ENCODE measurements around the gene FLT4. TPM values are rescaled to one million over a fixed set of nuclear protein-coding genes. Genes with fewer than 3 reads are reported as not detected.
"Not testable (repeated sequence)": the region's sequence is repeated elsewhere in the genome, so short reads cannot be mapped to it uniquely, and the experiment has no call there.

Gene FLT4
- total and polyA plus RNA-seq, 2 donors (not counting 1 experiment from before 2014, with no cell fraction given): 0.17 TPM; not detected in 1

GRCh38 chr5:180678319-180678718, 28.9 kb upstream of the FLT4 start:
- H3K79me2 ChIP-seq (ENCODE audit: control insufficient read depth, insufficient read depth, low read length); H3K36me3 ChIP-seq (ENCODE audit: control insufficient read depth, insufficient read depth, low read length); H3K9me3 ChIP-seq (ENCODE audit: control insufficient read depth, insufficient read depth, low read depth, low read length); H3K27ac ChIP-seq (ENCODE audit: insufficient read depth, low read length); H4K20me1 ChIP-seq (ENCODE audit: control insufficient read depth, extremely low read depth, insufficient read depth, low read length); H3K4me3 ChIP-seq (replicated peaks in 1 of 4; ENCODE audit: control extremely low read depth in 1 of 4, insufficient read depth in 1 of 4, low read depth in 3 of 4, low read length in 4 of 4); H3K9ac ChIP-seq (ENCODE audit: insufficient read depth, low read length); H3K4me1 ChIP-seq (ENCODE audit: control insufficient read depth, extremely low read depth, insufficient read depth, low read length); H3K27me3 ChIP-seq (ENCODE audit: control insufficient read depth, insufficient read depth, low read length); H2AFZ ChIP-seq (ENCODE audit: low read length); DNase-seq (ENCODE audit: low read depth in 2 of 2); H3K4me2 ChIP-seq (ENCODE audit: extremely low read depth, insufficient read depth, low read length): not testable (repeated sequence)

DNA sequence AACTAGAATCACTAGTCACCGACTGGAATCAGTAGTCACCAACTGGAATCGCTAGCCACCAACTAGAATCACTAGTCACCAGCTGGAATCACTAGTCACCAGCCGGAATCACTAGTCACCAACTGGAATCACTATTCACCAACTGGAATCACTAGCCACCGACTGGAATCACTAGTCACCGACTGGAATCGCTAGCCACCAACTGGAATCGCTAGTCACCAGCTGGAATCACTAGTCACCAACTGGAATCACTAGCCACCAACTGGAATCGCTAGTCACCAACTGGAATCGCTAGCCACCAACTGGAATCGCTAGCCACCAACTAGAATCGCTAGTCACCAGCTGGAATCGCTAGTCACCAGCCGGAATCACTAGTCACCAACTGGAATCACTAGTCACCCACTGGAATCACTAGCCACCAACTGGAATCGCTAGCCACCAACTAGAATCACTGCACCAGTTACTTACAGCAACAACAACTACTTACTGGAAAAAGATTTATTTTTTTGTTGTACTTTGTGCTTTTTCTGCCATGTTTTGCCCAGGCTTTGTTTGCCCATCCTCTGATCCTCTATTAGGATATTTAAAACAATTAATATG, 25.7 kb upstream of the FLT4 start:
- Histone ChIP-seq H3K4me3 (replicated peaks in 1 of 4; ENCODE audit: control extremely low read depth in 1 of 4, insufficient read depth in 1 of 4, low read depth in 3 of 4, low read length in 4 of 4) (no peak overlapping the region), H2AFZ (ENCODE audit: low read length) (no peak overlapping the region)

GRCh38 chr5:180674090-180674475, 24.7 kb upstream of the FLT4 start:
- H3K79me2 ChIP-seq (ENCODE audit: control insufficient read depth, insufficient read depth, low read length); H3K4me3 ChIP-seq (replicated peaks in 1 of 4; ENCODE audit: control extremely low read depth in 1 of 4, insufficient read depth in 1 of 4, low read depth in 3 of 4, low read length in 4 of 4); H3K9ac ChIP-seq (ENCODE audit: insufficient read depth, low read length); H2AFZ ChIP-seq (ENCODE audit: low read length); H4K20me1 ChIP-seq (ENCODE audit: control insufficient read depth, extremely low read depth, insufficient read depth, low read length); H3K9me3 ChIP-seq (ENCODE audit: control insufficient read depth, insufficient read depth, low read depth, low read length); H3K27me3 ChIP-seq (ENCODE audit: control insufficient read depth, insufficient read depth, low read length); H3K27ac ChIP-seq (ENCODE audit: insufficient read depth, low read length); DNase-seq (ENCODE audit: low read depth in 2 of 2); H3K4me1 ChIP-seq (ENCODE audit: control insufficient read depth, extremely low read depth, insufficient read depth, low read length); H3K4me2 ChIP-seq (ENCODE audit: extremely low read depth, insufficient read depth, low read length); H3K36me3 ChIP-seq (ENCODE audit: control insufficient read depth, insufficient read depth, low read length): not testable (repeated sequence)

More for the DNA sequence above, 25.7 kb upstream of the FLT4 start:
- no peak overlapping the region for H3K27ac ChIP-seq (ENCODE audit: insufficient read depth, low read length)
- no peak for DNase-seq (ENCODE audit: low read depth in 2 of 2)
- H3K4me1 ChIP-seq (ENCODE audit: control insufficient read depth, extremely low read depth, insufficient read depth, low read length): no peaks in the 10 kb centered on the region
- no peak for TF ChIP-seq EZH2 (IDR thresholded peaks at IDR 0.05; ENCODE audit: low read length, missing control alignments)
- no peak for TF ChIP-seq CTCF (conservative IDR thresholded peaks at IDR 0.05 in 1 of 2, IDR thresholded peaks at IDR 0.05 in 1 of 2; ENCODE audit: low read depth in 1 of 2, low read length in 2 of 2)
- H3K4me2 ChIP-seq (ENCODE audit: extremely low read depth, insufficient read depth, low read length): no peak overlapping the region
- no peaks in the 10 kb centered on the region for H4K20me1 ChIP-seq (ENCODE audit: control insufficient read depth, extremely low read depth, insufficient read depth, low read length)
- H3K9me3 ChIP-seq (ENCODE audit: control insufficient read depth, insufficient read depth, low read depth, low read length): no peaks in the 10 kb centered on the region
- H3K27me3 ChIP-seq (ENCODE audit: control insufficient read depth, insufficient read depth, low read length): peaks cover 4% of the 10 kb centered on the region
- no peaks in the 10 kb centered on the region for H3K79me2 ChIP-seq (ENCODE audit: control insufficient read depth, insufficient read depth, low read length)
- H3K36me3 ChIP-seq (ENCODE audit: control insufficient read depth, insufficient read depth, low read length): no peaks in the 10 kb centered on the region
- no peak overlapping the region for H3K9ac ChIP-seq (ENCODE audit: insufficient read depth, low read length)

DNA sequence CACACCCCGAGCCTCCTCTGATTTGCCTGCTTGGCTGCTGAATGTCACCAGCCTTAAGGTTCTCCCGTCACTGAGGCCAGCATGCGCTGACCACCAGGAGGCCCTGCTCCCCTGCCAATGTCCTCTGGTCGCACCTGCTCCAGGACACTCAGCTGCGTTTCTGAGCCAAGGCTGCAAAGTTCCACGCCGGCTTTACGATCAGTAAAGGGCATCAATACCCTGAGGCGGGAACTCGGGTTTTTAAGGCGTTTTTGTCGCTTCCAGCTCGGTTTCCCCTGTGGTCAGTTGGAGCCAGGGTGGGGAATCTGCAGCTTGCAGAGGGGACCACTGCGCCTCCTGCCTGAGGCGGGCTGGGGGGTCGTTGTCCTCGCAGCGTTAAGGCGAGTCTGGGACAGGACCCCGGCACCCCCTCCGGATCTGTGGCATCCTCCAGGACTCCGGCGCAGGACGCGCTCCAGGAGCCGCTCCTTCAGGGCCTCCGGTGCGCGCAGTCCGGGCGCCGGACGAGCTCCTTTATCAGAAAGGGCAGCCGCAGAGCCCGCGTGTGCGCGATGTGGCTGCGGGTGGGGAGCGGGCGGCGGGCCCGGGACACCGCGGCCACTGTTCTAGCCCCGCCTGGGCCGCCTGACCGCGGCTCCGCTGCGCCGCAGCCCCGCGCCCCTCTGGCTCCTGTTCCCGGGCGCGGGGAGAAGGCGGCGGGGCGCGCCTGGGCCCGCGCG, 24.1 kb upstream of the FLT4 start:
- Histone ChIP-seq H2AFZ (ENCODE audit: low read length) (no peak overlapping the region), H3K9me3 (ENCODE audit: control insufficient read depth, insufficient read depth, low read depth, low read length) (no peaks in the 10 kb centered on the region), H3K9ac (ENCODE audit: insufficient read depth, low read length) (no peak overlapping the region), H3K4me1 (ENCODE audit: control insufficient read depth, extremely low read depth, insufficient read depth, low read length) (no peaks in the 10 kb centered on the region), H3K27ac (ENCODE audit: insufficient read depth, low read length) (no peak overlapping the region), H3K36me3 (ENCODE audit: control insufficient read depth, insufficient read depth, low read length) (no peaks in the 10 kb centered on the region), H3K79me2 (ENCODE audit: control insufficient read depth, insufficient read depth, low read length) (no peaks in the 10 kb centered on the region), H3K27me3 (ENCODE audit: control insufficient read depth, insufficient read depth, low read length) (peaks cover 4% of the 10 kb centered on the region), H3K4me3 (replicated peaks in 1 of 4; ENCODE audit: control extremely low read depth in 1 of 4, insufficient read depth in 1 of 4, low read depth in 3 of 4, low read length in 4 of 4) (no peak overlapping the region), H4K20me1 (ENCODE audit: control insufficient read depth, extremely low read depth, insufficient read depth, low read length) (no peaks in the 10 kb centered on the region), H3K4me2 (ENCODE audit: extremely low read depth, insufficient read depth, low read length) (no peak overlapping the region)
- no peak for TF ChIP-seq CTCF (conservative IDR thresholded peaks at IDR 0.05 in 1 of 2, IDR thresholded peaks at IDR 0.05 in 1 of 2; ENCODE audit: low read depth in 1 of 2, low read length in 2 of 2)
- TF ChIP-seq EZH2 (IDR thresholded peaks at IDR 0.05; ENCODE audit: low read length, missing control alignments): no peak
- DNase-seq (ENCODE audit: low read depth in 2 of 2): no peak

GRCh38 chr5:180671958-180672524, 22.6 kb upstream of the FLT4 start:
- H3K27ac ChIP-seq (ENCODE audit: insufficient read depth, low read length); H3K4me1 ChIP-seq (ENCODE audit: control insufficient read depth, extremely low read depth, insufficient read depth, low read length); H3K27me3 ChIP-seq (ENCODE audit: control insufficient read depth, insufficient read depth, low read length); H3K79me2 ChIP-seq (ENCODE audit: control insufficient read depth, insufficient read depth, low read length); H4K20me1 ChIP-seq (ENCODE audit: control insufficient read depth, extremely low read depth, insufficient read depth, low read length); H2AFZ ChIP-seq (ENCODE audit: low read length); H3K9me3 ChIP-seq (ENCODE audit: control insufficient read depth, insufficient read depth, low read depth, low read length); H3K36me3 ChIP-seq (ENCODE audit: control insufficient read depth, insufficient read depth, low read length); DNase-seq (ENCODE audit: low read depth in 2 of 2); H3K9ac ChIP-seq (ENCODE audit: insufficient read depth, low read length); H3K4me3 ChIP-seq (replicated peaks in 1 of 4; ENCODE audit: control extremely low read depth in 1 of 4, insufficient read depth in 1 of 4, low read depth in 3 of 4, low read length in 4 of 4); H3K4me2 ChIP-seq (ENCODE audit: extremely low read depth, insufficient read depth, low read length): not testable (repeated sequence)
